ENCODE results near the gene COLQ.
"Not testable (repeated sequence)": the region's sequence is repeated elsewhere in the genome, so short reads cannot be mapped to it uniquely, and the experiment has no call there.

Gene COLQ

DNA sequence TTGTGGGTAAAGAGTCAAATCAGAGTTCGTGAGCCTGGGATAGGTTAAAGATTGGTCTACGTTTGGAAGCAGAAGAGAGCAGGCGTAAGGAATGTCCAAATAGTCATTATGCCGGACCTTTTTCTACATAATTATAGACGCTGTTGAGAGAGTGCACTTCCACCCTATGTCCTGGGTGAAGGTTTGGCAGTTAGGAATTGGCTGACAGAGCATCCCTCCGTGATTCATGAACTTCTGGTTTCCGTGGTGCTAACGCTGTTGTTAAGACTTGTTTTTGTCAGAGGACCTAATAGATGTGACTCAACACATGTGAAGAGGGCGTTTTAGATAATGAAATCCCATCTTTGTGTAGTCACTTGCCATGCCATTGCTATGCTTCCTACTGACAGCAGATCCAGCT lies 93.0 kb downstream of the COLQ start:
- peak; percentile 51 to 59 for DNase-seq
- no peak for TF ChIP-seq GATA1 (IDR thresholded peaks at IDR 0.05; ENCODE audit: low read depth, low read length)
- no peak for TF ChIP-seq POLR2A (IDR thresholded peaks at IDR 0.05; ENCODE audit: low read length)

GRCh38 chr3:15427981-15428380 lies 93.5 kb downstream of the COLQ start:
- TF ChIP-seq GATA1 (IDR thresholded peaks at IDR 0.05; ENCODE audit: low read depth, low read length) (no peak), POLR2A (IDR thresholded peaks at IDR 0.05; ENCODE audit: low read length) (no peak)
- peak; percentile 23 to 54 for DNase-seq

GRCh38 chr3:15427182-15427880 lies 94.2 kb downstream of the COLQ start, which contains the start of the genes EAF1 and METTL6:
TSS of gene EAF1 (plus strand) at chr3:15427598. CDS start at chr3:15427780, 182 bp downstream.
TSS of gene METTL6 (minus strand) at chr3:15427544. CDS start at chr3:15426511, 1,033 bp downstream.
- TF ChIP-seq POLR2A (IDR thresholded peaks at IDR 0.05; ENCODE audit: low read length) = peak; percentile 69
- TF ChIP-seq GATA1 (IDR thresholded peaks at IDR 0.05; ENCODE audit: low read depth, low read length) = no peak
- peak; percentile 87 for DNase-seq

DNA sequence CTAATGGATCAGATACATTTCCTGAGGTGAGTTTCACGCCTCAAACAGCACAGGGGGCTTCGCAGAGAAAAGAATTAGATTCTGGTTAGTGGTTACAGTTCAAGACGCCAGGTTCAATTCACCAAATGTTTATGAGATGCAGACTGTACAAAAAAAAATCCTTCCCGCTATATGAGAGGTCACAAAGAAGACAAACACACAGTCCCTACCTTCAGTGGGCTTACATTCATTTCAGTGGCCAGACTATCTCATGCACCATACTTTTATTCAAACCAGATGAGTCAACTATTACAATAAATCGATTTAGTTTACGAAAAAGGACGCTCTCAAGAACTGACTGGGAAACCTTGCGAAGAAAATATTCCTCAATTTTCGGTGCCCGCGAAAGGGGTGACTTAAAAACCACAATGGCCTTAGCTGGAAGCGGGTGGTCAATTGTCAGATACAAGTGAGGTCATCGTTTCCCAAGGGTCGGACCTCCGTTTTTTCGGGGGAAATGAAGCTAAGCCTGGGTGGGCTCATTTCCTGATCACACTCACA lies 94.9 kb downstream of the COLQ start:
- no peak for TF ChIP-seq POLR2A (IDR thresholded peaks at IDR 0.05; ENCODE audit: low read length)
- TF ChIP-seq GATA1 (IDR thresholded peaks at IDR 0.05; ENCODE audit: low read depth, low read length) = no peak
- no peak for DNase-seq

GRCh38 chr3:15420871-15421270 lies 100.6 kb downstream of the COLQ start:
- no peak for TF ChIP-seq GATA1 (IDR thresholded peaks at IDR 0.05; ENCODE audit: low read depth, low read length)
- TF ChIP-seq POLR2A (IDR thresholded peaks at IDR 0.05; ENCODE audit: low read length) = no peak
- DNase-seq = no peak

DNA sequence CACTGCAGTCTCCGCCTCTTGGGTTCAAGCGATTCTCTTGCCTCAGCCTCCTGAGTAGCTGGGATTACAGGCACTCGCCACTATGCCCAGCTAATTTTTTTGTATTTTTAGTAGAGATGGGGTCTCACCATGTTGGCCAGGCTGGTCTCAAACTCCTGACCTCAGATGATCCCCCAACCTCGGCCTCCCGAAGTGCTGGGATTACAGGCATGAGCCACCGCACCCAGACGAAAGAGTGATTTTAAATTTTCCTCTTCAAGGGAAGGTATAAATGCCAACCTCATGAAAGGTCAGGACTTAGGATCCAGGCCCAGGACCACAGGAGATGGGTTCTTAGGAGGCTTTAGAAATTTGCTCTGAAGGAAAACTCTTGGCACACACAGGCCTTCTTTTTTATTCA lies 110.5 kb downstream of the COLQ start:
- not testable (repeated sequence) for DNase-seq

GRCh38 chr3:15409774-15410173 lies 111.7 kb downstream of the COLQ start:
- TF ChIP-seq GATA1 (IDR thresholded peaks at IDR 0.05; ENCODE audit: low read depth, low read length) (no peak), POLR2A (IDR thresholded peaks at IDR 0.05; ENCODE audit: low read length) (no peak)
- DNase-seq = no peak

DNA sequence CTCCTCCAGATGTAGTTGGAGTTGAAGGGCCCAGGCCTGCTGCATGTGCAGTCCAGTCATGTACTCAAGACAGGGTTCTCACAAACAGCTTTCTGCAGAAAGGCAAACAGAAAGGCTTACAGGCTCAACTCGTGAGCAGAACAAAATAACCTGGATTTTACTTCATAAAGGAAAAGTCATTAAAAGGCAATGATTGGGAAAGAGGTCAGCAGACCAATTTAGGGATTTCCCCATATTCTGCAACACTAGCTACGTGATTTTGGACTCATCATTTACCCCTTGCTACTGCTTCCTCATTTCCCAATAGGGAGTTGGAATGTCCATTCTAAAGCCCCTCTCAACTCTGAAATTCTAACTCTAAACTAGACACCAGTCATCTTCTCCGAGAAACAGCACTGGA lies 112.3 kb downstream of the COLQ start:
- TF ChIP-seq POLR2A (IDR thresholded peaks at IDR 0.05; ENCODE audit: low read length) = no peak
- no peak for DNase-seq

- TF ChIP-seq GATA1 (IDR thresholded peaks at IDR 0.05; ENCODE audit: low read depth, low read length) (no peak), POLR2A (IDR thresholded peaks at IDR 0.05; ENCODE audit: low read length) (no peak)
- peak; percentile 57 to 66 for DNase-seq
These were observed 116.0 kb downstream of the COLQ start for GRCh38 chr3:15405448-15406050.

DNA sequence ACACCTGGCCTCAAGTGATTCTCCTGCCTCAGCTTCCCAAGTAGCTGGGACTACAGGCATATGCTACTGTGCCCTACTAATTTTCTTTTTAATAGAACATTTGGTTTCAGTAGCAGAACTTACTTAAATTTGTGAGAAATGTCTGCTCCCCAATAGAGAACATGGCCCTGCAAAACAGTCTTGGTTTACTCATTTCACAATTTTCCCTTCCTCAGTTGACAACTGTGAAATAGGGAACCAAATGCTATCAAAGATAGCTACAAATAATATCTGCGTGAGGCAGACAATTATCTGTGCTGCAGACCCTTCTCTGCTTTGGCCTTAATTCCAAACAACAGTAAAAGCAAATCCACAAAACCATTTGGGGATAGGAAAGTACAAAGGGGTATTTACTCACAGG lies 116.7 kb downstream of the COLQ start:
- no peak for TF ChIP-seq GATA1 (IDR thresholded peaks at IDR 0.05; ENCODE audit: low read depth, low read length)
- DNase-seq = no peak

GRCh38 chr3:15403965-15404364 lies 117.5 kb downstream of the COLQ start:
- no peak for DNase-seq
- TF ChIP-seq POLR2A (IDR thresholded peaks at IDR 0.05; ENCODE audit: low read length) (no peak), GATA1 (IDR thresholded peaks at IDR 0.05; ENCODE audit: low read depth, low read length) (no peak)

DNA sequence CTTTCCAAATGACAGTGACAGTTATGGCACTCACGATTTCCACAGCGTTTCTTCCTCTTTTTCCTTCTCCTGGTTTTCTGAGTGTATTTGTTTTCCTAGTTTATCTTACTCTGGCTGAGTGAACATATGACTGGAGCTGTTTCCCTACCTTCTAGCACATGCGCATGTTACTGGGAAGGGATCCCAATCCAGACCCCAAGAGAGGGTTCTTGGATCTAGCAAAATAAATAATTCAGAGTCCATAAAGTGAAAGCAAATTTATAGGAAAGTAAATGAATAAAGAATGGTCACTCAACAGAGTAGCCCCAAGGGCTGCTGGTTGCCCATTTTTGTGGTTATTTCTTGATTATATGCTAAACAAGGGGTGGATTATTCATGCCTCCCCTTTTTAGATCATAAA lies 118.0 kb downstream of the COLQ start:
- TF ChIP-seq GATA1 (IDR thresholded peaks at IDR 0.05; ENCODE audit: low read depth, low read length) = no peak
- no peak for TF ChIP-seq POLR2A (IDR thresholded peaks at IDR 0.05; ENCODE audit: low read length)
- no peak for DNase-seq

GRCh38 chr3:15401936-15402335 lies 119.6 kb downstream of the COLQ start:
- DNase-seq = no peak
- TF ChIP-seq GATA1 (IDR thresholded peaks at IDR 0.05; ENCODE audit: low read depth, low read length) (no peak), POLR2A (IDR thresholded peaks at IDR 0.05; ENCODE audit: low read length) (no peak)
